Measurements from ENCODE around the gene RASA2.

DNA sequence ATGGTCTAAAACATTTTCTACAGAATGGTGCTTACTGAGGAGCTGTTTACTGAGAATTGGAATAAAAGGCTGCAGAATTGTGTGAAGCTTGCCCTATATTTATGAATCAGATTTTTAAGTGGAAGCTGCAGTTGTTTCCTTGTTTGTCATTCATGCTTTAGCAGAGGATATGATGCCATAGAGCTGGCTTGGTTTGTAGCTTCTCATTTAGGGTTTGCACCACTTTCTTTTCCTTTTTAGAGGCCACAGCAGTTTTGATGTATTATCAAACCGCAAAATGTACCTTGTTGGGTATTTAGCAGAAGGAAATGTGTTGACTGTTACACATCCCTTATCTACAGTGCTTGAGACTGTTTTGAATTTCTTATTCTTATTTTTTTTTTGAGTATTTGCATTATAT, 66.2 kb downstream of the RASA2 start:
- TF ChIP-seq, protein P1, sequence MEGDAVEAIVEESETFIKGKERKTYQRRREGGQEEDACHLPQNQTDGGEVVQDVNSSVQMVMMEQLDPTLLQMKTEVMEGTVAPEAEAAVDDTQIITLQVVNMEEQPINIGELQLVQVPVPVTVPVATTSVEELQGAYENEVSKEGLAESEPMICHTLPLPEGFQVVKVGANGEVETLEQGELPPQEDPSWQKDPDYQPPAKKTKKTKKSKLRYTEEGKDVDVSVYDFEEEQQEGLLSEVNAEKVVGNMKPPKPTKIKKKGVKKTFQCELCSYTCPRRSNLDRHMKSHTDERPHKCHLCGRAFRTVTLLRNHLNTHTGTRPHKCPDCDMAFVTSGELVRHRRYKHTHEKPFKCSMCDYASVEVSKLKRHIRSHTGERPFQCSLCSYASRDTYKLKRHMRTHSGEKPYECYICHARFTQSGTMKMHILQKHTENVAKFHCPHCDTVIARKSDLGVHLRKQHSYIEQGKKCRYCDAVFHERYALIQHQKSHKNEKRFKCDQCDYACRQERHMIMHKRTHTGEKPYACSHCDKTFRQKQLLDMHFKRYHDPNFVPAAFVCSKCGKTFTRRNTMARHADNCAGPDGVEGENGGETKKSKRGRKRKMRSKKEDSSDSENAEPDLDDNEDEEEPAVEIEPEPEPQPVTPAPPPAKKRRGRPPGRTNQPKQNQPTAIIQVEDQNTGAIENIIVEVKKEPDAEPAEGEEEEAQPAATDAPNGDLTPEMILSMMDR (IDR thresholded peaks at IDR 0.05 in 8 of 11, conservative IDR thresholded peaks at IDR 0.05 in 3 of 11) = no peak
- TF ChIP-seq POLR2AphosphoS5 (IDR thresholded peaks at IDR 0.05) = peak in 1 of 3 donors; percentile 56
